ENCODE measurements around the gene GPC3.
"Not testable (repeated sequence)": the region's sequence is repeated elsewhere in the genome, so short reads cannot be mapped to it uniquely, and the experiment has no call there.

The GPC3 gene

GRCh38 chrX:133924548-133924947 is 60.8 kb downstream of the GPC3 start:
- DNase-seq = no peak

- DNase-seq = no peak
Measured at GRCh38 chrX:133923548-133923947, 61.8 kb downstream of the GPC3 start.

DNA sequence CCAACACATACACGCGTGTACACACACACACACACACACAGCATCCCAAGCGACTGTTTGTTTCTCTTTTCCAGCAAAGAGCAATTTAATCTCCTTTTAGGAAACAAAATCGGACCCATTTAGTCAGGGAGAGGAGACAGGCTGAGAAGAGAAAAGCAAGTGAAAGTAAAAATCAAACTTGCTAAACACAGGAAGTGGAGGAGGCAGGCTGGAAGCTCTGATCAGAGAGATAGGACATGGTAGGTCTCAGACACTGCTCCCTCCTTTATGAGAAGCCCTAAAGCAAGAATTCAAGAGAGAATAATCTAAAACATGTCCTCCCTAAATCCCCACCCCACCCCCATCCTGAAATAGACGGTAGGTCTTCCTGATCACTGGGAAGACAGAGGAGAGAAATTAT is 62.3 kb downstream of the GPC3 start:
- DNase-seq = peak in 1 of 5 experiments; percentile 75

GRCh38 chrX:133922390-133922771 is 63.0 kb downstream of the GPC3 start:
- peak in 1 of 5 experiments; percentile 0 for DNase-seq

- peak in 1 of 5 experiments; percentile 39 for DNase-seq
Measured at GRCh38 chrX:133921764-133922389, 63.5 kb downstream of the GPC3 start.

DNA sequence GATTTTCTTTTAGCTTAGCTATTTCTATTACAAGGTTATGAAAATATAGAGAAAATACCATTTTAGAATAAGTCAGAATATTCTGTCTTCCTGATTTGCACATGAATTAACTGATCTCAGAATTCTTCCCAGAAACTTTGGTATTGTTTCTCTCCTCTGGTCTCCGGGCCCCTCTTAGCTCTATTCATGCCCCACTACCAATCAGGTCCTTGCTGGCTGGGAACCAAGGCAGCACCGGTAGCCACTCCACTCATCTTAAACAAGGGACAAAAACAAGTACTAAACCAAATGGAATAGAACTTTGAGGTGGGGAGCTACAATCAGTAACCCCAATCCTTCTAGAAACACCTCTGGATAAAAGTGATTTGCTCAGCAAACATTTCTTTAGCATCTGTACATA is 64.3 kb downstream of the GPC3 start:
- no peak for DNase-seq

- DNase-seq = peak in 1 of 5 experiments; percentile 43
Measured at GRCh38 chrX:133918361-133918771, 67.0 kb downstream of the GPC3 start.

DNA sequence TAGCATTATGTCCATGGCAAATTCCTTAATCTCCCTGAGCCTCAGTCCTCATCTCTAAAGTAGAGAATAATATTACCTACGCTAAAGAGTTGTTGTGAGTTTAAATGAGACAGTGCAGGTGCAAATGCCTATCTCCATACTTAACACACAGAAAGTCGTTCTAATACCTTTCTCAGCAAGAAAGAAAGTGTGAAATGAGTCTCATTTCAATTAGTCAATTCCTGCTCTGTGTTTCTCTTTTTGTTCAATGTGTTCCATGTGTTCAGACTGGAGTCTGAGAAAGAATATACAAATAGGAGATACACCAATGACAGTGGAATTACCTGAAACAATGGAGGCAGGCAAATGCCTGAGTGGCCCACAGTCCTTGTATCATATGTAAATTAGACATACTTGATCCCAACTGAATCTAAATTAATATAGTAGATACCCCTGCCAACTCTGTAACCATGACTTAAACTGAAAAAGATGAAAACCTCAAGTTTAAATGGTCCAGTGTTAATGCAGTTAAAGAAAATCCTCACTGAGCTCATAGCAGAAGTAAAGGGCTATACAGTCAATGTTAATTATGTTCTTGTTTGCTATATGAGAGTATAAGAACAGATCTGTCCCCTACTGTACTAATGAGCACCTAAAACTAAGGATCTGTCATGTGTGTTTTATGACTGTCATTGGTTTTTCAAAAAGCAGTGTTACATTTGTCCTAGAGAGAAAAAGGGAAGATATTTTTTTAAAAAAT is 68.2 kb downstream of the GPC3 start:
- DNase-seq = peak in 1 of 5 experiments; percentile 5

DNA sequence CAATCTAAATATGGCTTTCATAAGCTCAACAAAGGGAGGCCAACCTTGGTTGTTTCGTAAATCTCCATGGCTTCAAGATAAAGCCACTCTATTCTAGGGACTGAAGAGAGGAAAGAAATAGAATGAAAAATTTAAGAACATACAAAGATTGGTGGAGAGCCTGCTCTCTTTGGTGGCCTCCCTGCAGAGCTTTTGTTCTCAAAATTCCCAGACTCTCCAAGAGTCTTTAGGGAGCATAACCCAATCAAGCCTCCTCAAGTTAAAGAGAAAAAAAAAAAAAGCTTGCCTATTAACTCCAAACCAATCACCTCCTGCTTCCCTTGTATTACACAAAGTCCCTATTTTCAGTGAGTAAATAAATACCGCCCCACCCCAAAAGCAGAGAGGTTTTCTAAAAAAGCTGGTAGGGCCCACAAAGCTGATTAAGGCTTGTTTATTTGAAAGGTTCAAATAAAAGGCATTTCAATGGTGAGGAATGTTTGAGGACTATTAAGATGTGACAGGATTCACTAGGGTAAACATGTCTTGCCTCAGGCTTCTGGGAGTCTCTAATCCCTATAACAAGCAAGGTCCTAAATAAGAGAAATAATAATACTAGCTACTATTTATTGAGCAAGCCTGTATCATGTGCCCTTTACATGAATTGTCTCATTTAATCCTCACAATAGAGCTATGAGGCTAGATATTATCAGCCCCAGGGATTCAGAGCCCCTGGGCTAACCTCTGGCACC is 71.6 kb downstream of the GPC3 start:
- no peak for DNase-seq

DNA sequence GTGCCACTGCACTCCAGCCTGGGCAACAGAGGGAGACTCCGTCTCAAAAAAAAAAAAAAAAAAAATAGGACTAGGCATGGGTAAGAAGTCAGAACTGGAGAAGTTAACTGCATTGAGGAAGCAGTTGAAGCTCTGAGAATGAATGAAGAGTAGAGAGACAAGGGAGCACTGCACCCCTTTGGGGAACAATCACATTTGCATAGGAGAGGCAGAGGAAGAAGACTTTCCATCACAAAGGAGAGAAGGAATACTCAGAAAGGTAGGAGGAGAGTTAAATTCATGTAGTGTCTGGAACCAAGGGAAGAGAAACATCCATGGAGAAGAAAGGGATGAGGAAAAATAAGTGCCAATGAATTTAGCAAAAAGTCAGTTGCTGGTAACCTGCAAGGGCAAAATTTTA is 72.4 kb downstream of the GPC3 start:
- no peak for DNase-seq

DNA sequence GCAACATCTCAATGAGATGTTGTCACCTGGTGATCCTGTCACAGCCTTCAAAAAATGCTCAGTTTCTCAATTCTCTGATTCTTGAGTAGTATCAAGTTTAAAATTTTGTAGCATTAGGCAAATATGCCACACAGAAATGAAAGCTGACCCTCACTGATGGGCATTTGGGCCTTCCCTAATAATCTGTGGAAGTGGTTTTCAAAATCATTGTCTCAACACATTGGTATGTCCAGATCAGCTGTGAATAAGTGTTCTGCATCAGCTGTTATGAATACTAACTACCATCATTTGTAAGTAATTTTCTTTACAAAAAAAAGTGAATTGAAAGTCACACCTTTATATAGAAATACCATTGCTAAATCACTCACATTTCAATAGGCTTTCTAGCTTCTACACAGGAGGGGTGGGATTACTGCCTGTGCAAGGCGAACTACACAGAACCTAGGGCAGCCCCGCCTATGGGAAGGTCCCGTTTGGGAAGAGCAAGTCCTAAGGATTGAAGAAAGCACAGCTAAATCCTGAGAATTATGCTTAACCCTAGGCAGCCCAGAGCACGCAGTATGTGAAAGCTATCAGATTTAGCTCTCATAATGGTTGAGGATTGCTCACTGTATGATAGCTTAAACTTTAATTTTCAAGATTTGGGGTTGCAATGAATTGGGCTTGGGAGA is 73.4 kb downstream of the GPC3 start:
- no peak for DNase-seq

DNA sequence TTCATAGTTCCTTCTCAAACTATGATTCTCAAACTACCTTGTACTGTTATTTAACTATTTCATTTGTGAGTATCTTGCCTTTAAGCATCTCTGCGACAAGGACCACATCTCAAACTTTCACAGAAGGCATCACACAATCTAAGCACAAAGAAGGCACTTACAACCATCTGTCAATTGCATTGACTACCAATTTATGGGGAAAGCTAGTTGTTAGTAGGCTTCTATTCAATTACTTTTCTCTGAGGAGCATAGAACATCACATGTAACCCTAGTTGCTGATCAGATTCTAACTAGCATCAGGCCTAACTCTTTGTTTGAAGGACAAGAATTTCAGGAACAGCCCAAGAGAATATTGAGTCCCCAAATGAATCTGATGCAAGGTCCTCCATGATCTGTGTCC is 74.9 kb downstream of the GPC3 start:
- DNase-seq = no peak

DNA sequence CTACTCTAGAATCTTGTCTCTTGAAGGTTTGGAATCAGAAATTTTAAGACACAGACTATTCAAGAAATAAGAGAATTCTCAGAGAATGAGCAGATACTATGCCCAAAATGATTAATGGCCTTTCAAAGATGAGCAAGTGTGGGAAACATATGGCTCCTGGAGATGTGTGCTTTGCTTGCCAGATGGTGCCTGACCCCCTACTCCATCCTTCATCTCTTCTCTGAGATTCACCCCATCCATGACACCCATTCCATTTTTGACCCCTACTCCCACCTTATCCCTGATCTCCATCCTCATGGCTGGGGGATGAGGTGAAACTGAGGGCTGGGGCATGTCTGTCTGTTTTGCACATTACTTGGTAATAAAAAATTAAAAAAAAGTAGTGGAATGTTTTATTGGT is 75.5 kb downstream of the GPC3 start:
- DNase-seq = no peak

DNA sequence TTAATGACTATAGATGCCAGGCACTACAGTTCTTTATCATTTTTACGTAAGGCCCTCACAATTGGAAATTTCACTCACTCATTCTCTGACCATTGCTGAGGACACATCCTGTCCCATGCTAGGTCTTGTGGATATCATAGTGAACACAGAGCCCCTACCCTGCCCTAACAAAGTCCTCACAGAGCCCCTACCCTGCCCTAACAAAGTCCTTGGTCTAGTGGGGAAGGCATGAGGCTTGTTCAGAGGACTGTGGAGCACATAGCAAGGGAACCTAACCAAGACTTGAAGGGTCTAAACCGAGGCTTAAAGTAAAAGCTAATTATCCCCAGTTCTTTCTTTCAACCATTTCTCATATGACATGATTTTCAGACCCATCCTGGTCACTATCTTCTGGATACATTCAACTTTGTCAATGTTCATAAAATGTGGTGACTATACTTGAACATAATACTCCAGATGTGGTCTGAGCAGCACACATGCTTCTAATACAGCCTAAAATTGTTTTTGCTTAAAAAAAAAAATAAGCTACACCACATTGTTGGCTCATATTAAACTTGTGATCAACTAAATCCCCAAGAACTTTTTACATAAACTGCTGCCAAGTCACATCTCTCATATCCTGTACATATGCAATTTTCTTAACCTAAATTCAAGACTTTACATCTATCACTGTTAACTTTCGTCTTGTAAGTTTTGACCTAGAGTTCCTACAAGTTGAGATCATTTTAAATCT is 77.0 kb downstream of the GPC3 start:
- DNase-seq = no peak

GRCh38 chrX:133907606-133908005 is 77.8 kb downstream of the GPC3 start:
- DNase-seq = no peak

DNA sequence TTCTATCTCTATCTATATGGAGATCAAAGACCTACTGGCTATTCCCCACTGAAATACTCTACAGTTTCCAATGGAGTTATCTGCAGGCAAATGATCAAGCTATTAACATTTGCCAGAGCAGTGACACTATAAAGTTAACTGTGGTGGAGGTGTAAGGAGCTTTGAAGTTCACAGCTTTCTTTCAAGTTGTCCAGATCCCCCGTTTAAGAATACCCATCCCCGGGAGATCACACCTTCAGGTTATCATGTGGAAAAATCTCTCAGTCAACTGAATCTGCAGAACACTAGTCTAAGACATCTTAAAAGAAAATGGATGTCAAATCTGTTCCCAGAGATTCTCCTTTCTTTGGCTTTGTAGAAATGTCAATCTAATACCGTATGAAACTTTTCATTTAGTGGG is 80.1 kb downstream of the GPC3 start:
- no peak for DNase-seq

DNA sequence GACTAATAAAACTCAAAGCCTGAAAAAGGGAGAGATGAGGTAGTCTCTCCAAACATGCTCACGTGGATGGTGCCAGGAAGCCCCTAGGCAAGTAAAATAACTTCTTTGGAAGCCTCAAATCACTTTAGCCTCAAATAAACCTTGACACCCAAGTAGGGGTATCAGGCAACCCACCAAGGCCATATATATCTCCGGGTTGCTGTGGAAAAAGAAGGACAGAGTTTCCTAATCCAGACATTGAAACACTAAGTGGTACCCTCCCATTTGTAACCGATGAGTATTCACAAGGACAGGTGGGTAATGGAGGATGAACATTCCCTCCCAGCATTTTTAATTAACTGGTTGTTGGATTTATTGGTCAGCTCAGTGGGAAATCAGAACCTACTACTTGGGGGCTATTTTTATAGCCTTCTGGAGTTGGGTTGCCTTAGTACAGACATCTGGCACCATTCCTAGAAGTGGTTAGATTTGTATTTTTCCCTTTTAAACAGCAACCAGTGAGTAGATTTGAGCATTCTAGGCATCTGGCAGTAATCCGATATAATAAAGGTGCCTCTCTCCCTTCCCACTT is 87.7 kb downstream of the GPC3 start:
- no peak for DNase-seq

GRCh38 chrX:133892337-133892736 is 93.1 kb downstream of the GPC3 start:
- no peak for DNase-seq

- DNase-seq = no peak
Measured at GRCh38 chrX:133888984-133889383, 96.4 kb downstream of the GPC3 start.

DNA sequence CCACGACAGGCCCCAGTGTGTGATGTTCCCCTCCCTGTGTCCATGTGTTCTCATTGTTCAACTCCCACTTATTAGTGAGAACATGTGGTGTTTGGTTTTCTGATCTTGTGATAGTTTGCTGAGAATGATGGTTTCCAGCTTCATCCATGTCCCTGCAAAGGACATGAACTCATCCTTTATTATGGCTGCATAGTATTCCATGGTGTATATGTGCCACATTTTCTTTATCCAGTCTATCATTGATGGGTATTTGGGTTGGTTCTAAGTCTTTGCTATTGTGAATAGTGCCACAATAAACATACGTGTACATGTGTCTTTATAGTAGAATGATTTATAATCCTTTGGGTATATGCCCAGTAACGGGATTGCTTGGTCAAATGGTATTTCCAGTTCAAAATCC is 97.3 kb downstream of the GPC3 start:
- not testable (repeated sequence) for DNase-seq

DNA sequence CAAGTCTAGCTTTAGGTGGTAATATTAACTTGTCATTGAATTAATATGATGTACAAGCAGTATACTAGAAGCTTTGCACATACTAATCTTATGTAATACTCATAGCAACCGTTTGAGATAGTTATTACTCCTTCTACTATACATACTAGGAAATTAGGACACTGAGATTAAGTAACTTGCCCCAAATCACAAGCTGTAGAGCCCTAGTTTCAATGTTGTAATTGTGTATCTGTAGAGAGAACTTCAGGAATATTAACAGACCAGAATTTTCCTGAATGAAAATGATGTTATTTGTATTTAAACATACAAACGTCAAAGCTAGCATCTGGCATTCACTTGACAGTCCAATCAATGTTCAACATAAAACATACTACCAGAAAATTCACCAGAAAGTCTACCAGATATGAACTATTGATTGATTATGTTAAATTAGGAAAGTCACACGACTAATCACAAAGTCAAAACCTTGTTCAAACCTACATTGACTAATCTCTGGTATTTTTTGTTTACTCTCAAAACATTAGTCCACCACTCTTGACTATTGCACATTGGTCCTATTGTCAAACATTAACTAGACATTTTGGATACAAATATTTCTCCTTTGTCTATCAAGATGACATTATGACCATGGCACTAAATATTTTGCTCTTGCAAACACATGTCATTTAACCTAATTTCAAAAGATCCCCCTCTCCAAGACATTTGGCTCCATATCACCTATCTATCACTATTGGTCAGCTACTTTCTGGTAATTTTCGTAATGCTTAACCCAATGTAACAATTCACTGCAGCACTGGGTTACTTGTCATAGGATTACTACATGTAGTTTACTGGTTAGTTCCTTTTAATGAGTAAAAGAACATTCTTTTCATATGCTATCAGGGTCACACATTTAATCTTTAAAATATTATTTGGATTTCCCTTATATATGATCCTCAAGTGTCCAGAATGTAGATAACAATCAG is 100.7 kb downstream of the GPC3 start:
- DNase-seq = no peak
